CD4-positive, alpha-beta T cell treated with Interleukin-4 for 1 hour (primary cell): ENCODE data around the gene TYMS.

Source experiments
- DNase-seq, 2 donors: peaks; one replicate each; pipeline ENCODE4 v3.0.0-alpha.2; 2020 to 2022

The TYMS gene

GRCh38 chr18:657311-658000 lies at the start of gene TYMS:
Gene TYMS, plus strand, starts transcription at chr18:657653. Its CDS starts 90 bp downstream, at chr18:657743.
- DNase-seq = peak in 1 of 2 donors; percentile 16

GRCh38 chr18:607930-608329 lies 49.5 kb upstream of the TYMS start:
- no peak for DNase-seq

GRCh38 chr18:610214-610928 lies 47.1 kb upstream of the TYMS start:
- no peak for DNase-seq

GRCh38 chr18:612156-612555 lies 45.3 kb upstream of the TYMS start:
- no peak for DNase-seq

GRCh38 chr18:614193-614592 lies 43.3 kb upstream of the TYMS start:
- no peak for DNase-seq

GRCh38 chr18:615092-615521 lies 42.3 kb upstream of the TYMS start:
- DNase-seq = peak in 1 of 2 donors; percentile 4

- no peak for DNase-seq
Measured at GRCh38 chr18:615773-616172, 41.7 kb upstream of the TYMS start.

GRCh38 chr18:616380-616995 lies 41.0 kb upstream of the TYMS start:
- peak in 1 of 2 donors; percentile 40 for DNase-seq

GRCh38 chr18:617970-618504 lies 39.4 kb upstream of the TYMS start:
- no peak for DNase-seq

GRCh38 chr18:618618-619017 lies 38.8 kb upstream of the TYMS start:
- no peak for DNase-seq

GRCh38 chr18:621291-622043 lies 36.0 kb upstream of the TYMS start:
- DNase-seq = no peak

GRCh38 chr18:622289-622688 lies 35.2 kb upstream of the TYMS start:
- DNase-seq = no peak

GRCh38 chr18:623761-624620 lies 33.5 kb upstream of the TYMS start:
- peak; percentile 42 to 60 for DNase-seq

GRCh38 chr18:627231-627630 lies 30.2 kb upstream of the TYMS start:
- no peak for DNase-seq

- no peak for DNase-seq
Measured at GRCh38 chr18:629269-630150, 27.9 kb upstream of the TYMS start.

- no peak for DNase-seq
Measured at GRCh38 chr18:631560-631959, 25.9 kb upstream of the TYMS start.

GRCh38 chr18:634551-635045 lies 22.9 kb upstream of the TYMS start:
- no peak for DNase-seq

GRCh38 chr18:635171-635570 lies 22.3 kb upstream of the TYMS start:
- no peak for DNase-seq

- no peak for DNase-seq
Measured at GRCh38 chr18:641224-641623, 16.2 kb upstream of the TYMS start.

- no peak for DNase-seq
Measured at GRCh38 chr18:644395-645004, 13.0 kb upstream of the TYMS start.
